ENCODE data around the gene IGFBP1. TPM values are rescaled to one million over a fixed set of nuclear protein-coding genes. Genes with fewer than 3 reads are reported as not detected.

IGFBP1 gene
- total and polyA plus RNA-seq, 2 donors (not counting 1 experiment from before 2014, with no cell fraction given), result not detected

GRCh38 chr7:45880433-45880860 is 7.8 kb upstream of the IGFBP1 start:
- H3K9me3 Mint-ChIP-seq (ENCODE audit: insufficient read depth), result peaks cover 7% of the 10 kb centered on the region

More at GRCh38 chr7:45880433-45880860, 7.8 kb upstream of the IGFBP1 start:
- CTCF ChIA-PET, result interaction anchor here (1.0 kb wide), 1 partner anchor 10 kb away, joined by 3 read pairs; no protein-coding TSS in a partner anchor
- ATAC-seq (ENCODE audit: low read depth) (no peak), DNase-seq (no peak)
- H3K4me3 Mint-ChIP-seq, result no peak overlapping the region
- no peak for TF ChIP-seq CTCF (IDR thresholded peaks at IDR 0.05)
- no peak for TF ChIP-seq EZH2 (IDR thresholded peaks at IDR 0.05; ENCODE audit: borderline replicate concordance, insufficient read depth, low read depth, low read length, poor library complexity, severe bottlenecking)
- no peaks in the 10 kb centered on the region for H3K4me1 ChIP-seq (ENCODE audit: control insufficient read depth in 2 of 2, insufficient read depth in 2 of 2, low read length in 2 of 2)
- H3K4me2 ChIP-seq (replicated peaks; ENCODE audit: low read depth, low read length, poor library complexity, severe bottlenecking), result no peak overlapping the region
- no peak overlapping the region for H3K9ac ChIP-seq (ENCODE audit: low read length)
- peaks cover 0 to 19% (median 11%) of the 10 kb centered on the region in 3 donors for H3K9me3 ChIP-seq (ENCODE audit: control extremely low read depth in 1 of 3, control insufficient read depth in 2 of 3, insufficient read depth in 1 of 3, low read length in 2 of 3)
- H3K27me3 Mint-ChIP-seq, result peaks cover 34% of the 10 kb centered on the region
- H2AFZ ChIP-seq (ENCODE audit: insufficient read depth, low read depth, low read length, poor library complexity, severe bottlenecking), result no peak overlapping the region
- no peak overlapping the region for H3K4me3 ChIP-seq (ENCODE audit: control extremely low read depth in 1 of 5, extremely low read depth in 1 of 5, insufficient read depth in 1 of 5, low read depth in 2 of 5, low read length in 4 of 5)
- H3K27ac ChIP-seq (ENCODE audit: low read length in 2 of 2), result no peak overlapping the region
- no peaks in the 10 kb centered on the region for H4K20me1 ChIP-seq (ENCODE audit: control insufficient read depth, insufficient read depth, low read length, poor library complexity, severe bottlenecking)
- POLR2A ChIA-PET, result no interaction called here
- no peaks in the 10 kb centered on the region for H3K36me3 ChIP-seq (replicated peaks in 1 of 2; ENCODE audit: control extremely low read depth in 1 of 2, control insufficient read depth in 1 of 2, extremely low read depth in 1 of 2, insufficient read depth in 2 of 2, low read length in 1 of 2)
- no peaks in the 10 kb centered on the region for H3K4me1 Mint-ChIP-seq
- intact Hi-C loops (cut with micrococcal nuclease), result no loop called here
- no peak overlapping the region for H3K27ac Mint-ChIP-seq
- H3K79me2 ChIP-seq (ENCODE audit: control insufficient read depth, insufficient read depth, low read length), result no peaks in the 10 kb centered on the region
- WGBS (ENCODE audit: insufficient coverage), result 92% methylated on average over 7 of the region's 7 CpGs
- H3K27me3 ChIP-seq (replicated peaks in 1 of 4; ENCODE audit: control extremely low read depth in 1 of 4, control insufficient read depth in 3 of 4, insufficient read depth in 4 of 4, low read length in 3 of 4), result peaks cover 0 to 2% (median 0%) of the 10 kb centered on the region in 4 experiments

Data from B cell (primary cell).